Tibial nerve (tissue), 4 donors: Measurements from ENCODE around the gene BIRC6.
"Not testable (repeated sequence)": the region's sequence is repeated elsewhere in the genome, so short reads cannot be mapped to it uniquely, and the experiment has no call there.

Experiments used
- EP300 ChIP-seq, 2 donors: sonication (generic); formaldehyde crosslinking; IDR thresholded peaks; one replicate each; pipeline ENCODE4 v1.6.1; 2017; ENCODE audit warnings: antibody characterized with exemption in 2 of 2, mild to moderate bottlenecking in 1 of 2
- TF ChIP-seq, protein P1 (sequence below), 5 experiments: fragments of 200-600 bp in 3 of 5; fragments of 450-650 bp in 2 of 5; sonication (generic) in 3 of 5; IDR thresholded peaks; one replicate each; pipeline ENCODE4 v1.5.1; 2016 to 2019; ENCODE audit warnings: antibody characterized with exemption in 5 of 5, mild to moderate bottlenecking in 3 of 5, moderate library complexity in 2 of 5

DNA sequence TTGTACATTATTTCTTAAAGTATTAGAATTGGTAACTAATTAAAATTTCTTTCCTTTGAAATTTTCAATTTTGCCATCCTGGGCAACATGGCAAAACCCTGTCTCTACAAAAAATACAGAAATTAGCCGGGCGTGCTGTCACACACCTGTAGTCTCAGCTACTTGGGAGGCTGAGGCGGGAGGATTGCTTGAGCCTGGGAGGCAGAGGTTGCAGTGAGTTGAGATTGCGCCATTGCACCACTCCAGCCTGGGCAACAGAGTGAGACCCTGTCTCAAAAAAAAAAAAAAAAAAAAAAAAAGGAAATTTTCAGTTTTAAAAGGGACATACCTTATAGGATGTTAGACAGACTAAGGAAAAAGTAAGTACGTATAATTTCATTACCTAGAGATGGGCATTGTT is 14.1 kb downstream of the BIRC6 start:
- TF ChIP-seq EP300 (IDR thresholded peaks at IDR 0.05) = not testable (repeated sequence)
- TF ChIP-seq, protein P1, sequence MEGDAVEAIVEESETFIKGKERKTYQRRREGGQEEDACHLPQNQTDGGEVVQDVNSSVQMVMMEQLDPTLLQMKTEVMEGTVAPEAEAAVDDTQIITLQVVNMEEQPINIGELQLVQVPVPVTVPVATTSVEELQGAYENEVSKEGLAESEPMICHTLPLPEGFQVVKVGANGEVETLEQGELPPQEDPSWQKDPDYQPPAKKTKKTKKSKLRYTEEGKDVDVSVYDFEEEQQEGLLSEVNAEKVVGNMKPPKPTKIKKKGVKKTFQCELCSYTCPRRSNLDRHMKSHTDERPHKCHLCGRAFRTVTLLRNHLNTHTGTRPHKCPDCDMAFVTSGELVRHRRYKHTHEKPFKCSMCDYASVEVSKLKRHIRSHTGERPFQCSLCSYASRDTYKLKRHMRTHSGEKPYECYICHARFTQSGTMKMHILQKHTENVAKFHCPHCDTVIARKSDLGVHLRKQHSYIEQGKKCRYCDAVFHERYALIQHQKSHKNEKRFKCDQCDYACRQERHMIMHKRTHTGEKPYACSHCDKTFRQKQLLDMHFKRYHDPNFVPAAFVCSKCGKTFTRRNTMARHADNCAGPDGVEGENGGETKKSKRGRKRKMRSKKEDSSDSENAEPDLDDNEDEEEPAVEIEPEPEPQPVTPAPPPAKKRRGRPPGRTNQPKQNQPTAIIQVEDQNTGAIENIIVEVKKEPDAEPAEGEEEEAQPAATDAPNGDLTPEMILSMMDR (IDR thresholded peaks at IDR 0.05) = not testable (repeated sequence)
